ENCODE measurements around the gene SUPT20HL1.

Gene SUPT20HL1

DNA sequence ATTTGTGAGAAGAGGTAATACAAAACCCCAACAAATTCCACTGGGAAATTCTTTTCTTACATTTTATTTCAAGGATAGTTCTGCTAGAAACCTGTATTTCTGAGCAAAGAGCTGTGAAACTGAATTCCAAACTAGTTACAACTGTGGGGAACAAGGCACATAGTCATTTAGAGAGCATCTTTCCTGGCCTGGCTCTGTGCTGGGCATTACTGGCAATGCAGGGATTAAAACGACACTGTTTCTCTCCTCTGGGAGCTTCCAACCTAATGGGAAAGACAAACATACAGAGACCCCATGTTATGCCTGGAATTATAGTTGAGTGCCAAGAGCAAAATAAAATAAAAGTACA lies 36.5 kb downstream of the SUPT20HL1 start:
- peak; percentile 43 for DNase-seq (ENCODE audit: low read depth)

DNA sequence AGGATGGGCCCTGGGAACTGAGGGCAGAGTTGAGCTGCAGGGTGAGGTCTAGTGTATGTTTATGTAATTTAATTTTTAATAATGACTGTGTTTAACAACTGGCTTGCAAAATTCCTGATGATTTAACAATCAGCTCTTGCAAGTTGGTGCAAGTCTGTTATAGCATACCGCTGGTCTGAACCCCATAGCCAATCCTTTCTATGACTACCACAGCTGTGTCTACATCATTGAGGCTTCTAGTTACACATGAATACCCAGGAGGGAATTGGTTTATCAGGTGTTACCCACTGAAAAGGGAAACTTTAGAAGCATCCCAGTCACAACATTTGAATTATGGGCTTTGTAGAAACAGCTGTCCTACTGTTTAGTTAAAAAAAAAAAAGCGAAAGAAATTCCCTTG lies 38.3 kb downstream of the SUPT20HL1 start:
- DNase-seq (ENCODE audit: low read depth) = no peak

DNA sequence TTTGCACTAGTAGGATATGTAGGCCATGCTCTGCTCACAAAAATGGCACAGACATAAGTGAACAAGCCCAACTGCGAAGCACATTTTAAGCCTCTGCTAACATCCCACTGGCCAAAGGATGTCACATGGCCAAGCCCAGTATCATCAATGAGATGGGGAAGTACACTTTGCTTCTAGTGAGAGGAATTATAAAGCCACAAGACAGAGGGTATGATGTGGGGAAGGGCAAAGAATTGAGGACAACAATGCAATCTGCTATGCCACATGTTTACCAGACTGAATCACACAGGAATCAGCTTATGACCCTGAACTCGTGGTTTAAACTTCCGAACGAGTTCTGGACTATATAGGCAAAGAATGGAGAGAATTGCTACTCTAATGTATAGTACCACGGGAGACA lies 39.1 kb downstream of the SUPT20HL1 start:
- DNase-seq (ENCODE audit: low read depth) = no peak

DNA sequence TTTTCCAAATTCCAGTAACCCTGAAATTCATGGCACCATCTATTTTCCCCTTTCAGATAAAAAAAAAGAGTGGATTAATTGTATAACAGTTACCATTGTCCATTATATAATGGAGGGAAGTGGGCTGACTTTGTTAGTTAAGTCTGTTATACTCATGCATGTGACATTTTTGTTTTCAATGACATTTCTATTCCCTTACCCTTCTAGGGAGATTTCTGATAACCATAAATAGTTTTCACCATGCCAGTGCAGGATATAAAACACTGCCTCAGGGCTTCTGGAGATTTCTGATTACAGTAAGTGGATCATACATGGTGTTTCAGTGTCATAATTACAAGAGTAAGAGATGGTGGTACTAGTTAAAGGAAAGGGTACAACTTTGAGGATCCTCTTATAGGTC lies 45.5 kb downstream of the SUPT20HL1 start:
- no peak for DNase-seq (ENCODE audit: low read depth)
